Common myeloid progenitor, CD34-positive (primary cell): ENCODE measurements around the gene S100PBP.
A peak's percentile ranks its signal among the peaks of the same experiment; 100 is the strongest.

Source experiments
- CTCF ChIA-PET: fragments of 350-600 bp; sonication (Branson Sonifier 250); formaldehyde crosslinking; loops from one replicate; lab custom pipeline; 2021; ENCODE audit warnings: antibody characterized with exemption; lab: Charles Lee
- POLR2A ChIA-PET: fragments of 350-600 bp; sonication (Branson Sonifier 250); formaldehyde crosslinking; loops from one replicate; lab custom pipeline; 2021; ENCODE audit warnings: antibody characterized with exemption; lab: Charles Lee
- DNase-seq, 3 donors: peaks; one replicate each; pipeline versions ENCODE4 v3.0.0 to v3.0.0-alpha.2; 2013
- H3K27ac ChIP-seq, 2 experiments: 1 replicate in 1 of 2; 2 replicates in 1 of 2; pipeline ENCODE4 v1.7.0; 2013; ENCODE audit warnings: inconsistent platforms in 2 of 2, low read length in 2 of 2, mild to moderate bottlenecking in 2 of 2, low read depth in 1 of 2, moderate library complexity in 1 of 2; ENCODE audit not compliant: severe bottlenecking in 2 of 2, insufficient read depth in 1 of 2, poor library complexity in 1 of 2
- H3K27me3 ChIP-seq, 5 experiments: replicated peaks in 2 of 5; 1 replicate in 3 of 5; 2 replicates in 2 of 5; pipeline versions ENCODE4 v1.6.1 to v1.7.0; 2013; ENCODE audit warnings: low read length in 4 of 5, mild to moderate bottlenecking in 2 of 5, moderate library complexity in 2 of 5, inconsistent platforms in 1 of 5; ENCODE audit not compliant: insufficient read depth in 5 of 5, control insufficient read depth in 4 of 5
- H3K36me3 ChIP-seq, 4 experiments: 1 replicate in 2 of 4; 2 replicates in 2 of 4; pipeline versions ENCODE4 v1.6.1 to v1.7.0; 2013; ENCODE audit warnings: low read length in 3 of 4, control low read depth in 1 of 4, mild to moderate bottlenecking in 1 of 4; ENCODE audit not compliant: control insufficient read depth in 4 of 4, insufficient read depth in 4 of 4
- H3K4me1 ChIP-seq, 4 experiments: 1 replicate in 3 of 4; 2 replicates in 1 of 4; pipeline versions ENCODE4 v1.6.1 to v1.7.1; 2013; ENCODE audit warnings: low read length in 3 of 4, mild to moderate bottlenecking in 3 of 4, control low read depth in 1 of 4, inconsistent platforms in 1 of 4, moderate library complexity in 1 of 4; ENCODE audit not compliant: control insufficient read depth in 4 of 4, insufficient read depth in 4 of 4; ENCODE audit errors: control extremely low read depth in 1 of 4
- H3K4me3 ChIP-seq, 7 experiments: 1 replicate in 4 of 7; 2 replicates in 3 of 7; pipeline versions ENCODE4 v1.5.1 to v1.7.0; 2013; ENCODE audit warnings: mild to moderate bottlenecking in 7 of 7, low read length in 6 of 7, moderate library complexity in 6 of 7, inconsistent platforms in 2 of 7, low read depth in 2 of 7, control low read depth in 1 of 7; ENCODE audit not compliant: insufficient read depth in 4 of 7, control insufficient read depth in 1 of 7; ENCODE audit errors: extremely low read depth in 1 of 7
- H3K9me3 ChIP-seq, 5 experiments: 1 replicate in 4 of 5; 2 replicates in 1 of 5; pipeline versions ENCODE4 v1.6.1 to v1.7.1; 2013; ENCODE audit warnings: low read length in 4 of 5, mild to moderate bottlenecking in 2 of 5, inconsistent platforms in 1 of 5, low read depth in 1 of 5, moderate library complexity in 1 of 5; ENCODE audit not compliant: control insufficient read depth in 4 of 5, insufficient read depth in 2 of 5; ENCODE audit errors: control extremely low read depth in 1 of 5
- WGBS: methylation state at CpG from one replicate; pipeline ENCODE4 v1.1.5; 2013; ENCODE audit not compliant: insufficient coverage; 5-methylcytosine and 5-hydroxymethylcytosine counted together

S100PBP gene

GRCh38 chr1:32886004-32886827 is 68.8 kb downstream of the S100PBP start, which contains the start of gene HPCA:
Gene HPCA, plus strand, starts transcription at chr1:32886491. Its CDS starts 2,408 bp downstream, at chr1:32888899.
- ChIA-PET CTCF (interaction anchor here (0.6 to 3.2 kb wide), 8 partner anchors 7 to 168 kb away, joined by 3 to 21 read pairs (median 4); no protein-coding TSS in a partner anchor), POLR2A (interaction anchor here (0.6 kb wide), 1 partner anchor 20 kb away, joined by 3 read pairs; no protein-coding TSS in a partner anchor)
- no peaks in the 10 kb centered on the region for H3K9me3 ChIP-seq
- no peak within 1 kb of the TSS for H3K27ac ChIP-seq
- peaks cover 0 to 91% (median 37%) of the 10 kb centered on the region in 5 experiments for H3K27me3 ChIP-seq
- 2% methylated on average over 52 of the region's 79 CpGs for WGBS
- peak; percentile 55 to 83 (median 81) for DNase-seq
- peak within 1 kb of the TSS in 3 of 7 experiments; percentile 8 to 19 (median 12) for H3K4me3 ChIP-seq
- H3K4me1 ChIP-seq, result peaks cover 0 to 11% (median 6%) of the 10 kb centered on the region in 4 experiments
- no peaks in the 10 kb centered on the region for H3K36me3 ChIP-seq

GRCh38 chr1:32886828-32887414 is 69.5 kb downstream of the S100PBP start:
- peak overlapping the region in 1 of 7 experiments; percentile 4 for H3K4me3 ChIP-seq
- WGBS, result 51% methylated on average over 17 of the region's 19 CpGs
- peaks cover 0 to 94% (median 34%) of the 10 kb centered on the region in 5 experiments for H3K27me3 ChIP-seq
- peaks cover 0 to 11% (median 6%) of the 10 kb centered on the region in 4 experiments for H3K4me1 ChIP-seq
- POLR2A ChIA-PET, result interaction anchor here (0.6 kb wide), 1 partner anchor 20 kb away, joined by 3 read pairs; no protein-coding TSS in a partner anchor
- no peaks in the 10 kb centered on the region for H3K9me3 ChIP-seq
- H3K27ac ChIP-seq, result no peak overlapping the region
- H3K36me3 ChIP-seq, result no peaks in the 10 kb centered on the region
- CTCF ChIA-PET, result interaction anchor here (0.6 to 3.2 kb wide), 8 partner anchors 8 to 168 kb away, joined by 3 to 21 read pairs (median 4); no protein-coding TSS in a partner anchor
- no peak for DNase-seq

- H3K27me3 ChIP-seq, result peaks cover 0 to 95% (median 41%) of the 10 kb centered on the region in 5 experiments
- no peak overlapping the region for H3K27ac ChIP-seq
- 83% methylated on average over 8 of the region's 12 CpGs for WGBS
- peaks cover 0 to 12% (median 8%) of the 10 kb centered on the region in 4 experiments for H3K4me1 ChIP-seq
- peaks cover 0 to 3% (median 0%) of the 10 kb centered on the region in 5 experiments for H3K9me3 ChIP-seq
- no peak for DNase-seq
- H3K36me3 ChIP-seq, result no peaks in the 10 kb centered on the region
- ChIA-PET CTCF (interaction anchor here (1.7 to 3.2 kb wide), 3 partner anchors 9 to 14 kb away, joined by 4 to 21 read pairs (median 5); no protein-coding TSS in a partner anchor), POLR2A (no interaction called here)
- no peak overlapping the region for H3K4me3 ChIP-seq
Observed at GRCh38 chr1:32887623-32888022, 70.2 kb downstream of the S100PBP start.

- Histone ChIP-seq H3K9me3 (peaks cover 0 to 5% (median 0%) of the 10 kb centered on the region in 5 experiments), H3K36me3 (no peaks in the 10 kb centered on the region), H3K4me1 (peaks cover 0 to 17% (median 13%) of the 10 kb centered on the region in 4 experiments), H3K27me3 (peaks cover 0 to 99% (median 42%) of the 10 kb centered on the region in 5 experiments), H3K4me3 (no peak overlapping the region), H3K27ac (no peak overlapping the region)
- 84% methylated on average over 3 of the region's 3 CpGs for WGBS
- ChIA-PET CTCF (interaction anchor here (1.7 kb wide), 1 partner anchor 9 kb away, joined by 5 read pairs; no protein-coding TSS in a partner anchor), POLR2A (no interaction called here)
- no peak for DNase-seq
Observed at GRCh38 chr1:32888134-32888533, 70.7 kb downstream of the S100PBP start.

- DNase-seq, result no peak
- Histone ChIP-seq H3K4me3 (no peak overlapping the region), H3K27ac (no peak overlapping the region), H3K27me3 (peaks cover 0 to 99% (median 42%) of the 10 kb centered on the region in 5 experiments), H3K36me3 (no peaks in the 10 kb centered on the region), H3K4me1 (peaks cover 0 to 23% (median 17%) of the 10 kb centered on the region in 4 experiments), H3K9me3 (peaks cover 0 to 5% (median 0%) of the 10 kb centered on the region in 5 experiments)
- 92% methylated on average over 23 of the region's 24 CpGs for WGBS
- ChIA-PET CTCF (interaction anchor here (1.0 to 5.2 kb wide), 8 partner anchors 8 to 166 kb away, joined by 3 to 23 read pairs (median 4); no protein-coding TSS in a partner anchor), POLR2A (no interaction called here)
Observed at GRCh38 chr1:32888677-32889420, 71.4 kb downstream of the S100PBP start.

- H3K4me3 ChIP-seq, result no peak overlapping the region
- peaks cover 0 to 98% (median 44%) of the 10 kb centered on the region in 5 experiments for H3K27me3 ChIP-seq
- H3K9me3 ChIP-seq, result peaks cover 0 to 5% (median 0%) of the 10 kb centered on the region in 5 experiments
- no peak overlapping the region for H3K27ac ChIP-seq
- 100% methylated on average over 1 of the region's 3 CpGs for WGBS
- ChIA-PET POLR2A (no interaction called here), CTCF (interaction anchor here (1.0 to 5.2 kb wide), 10 partner anchors 7 to 194 kb away, joined by 3 to 23 read pairs (median 4); no protein-coding TSS in a partner anchor)
- no peak for DNase-seq
- peaks cover 0 to 24% (median 17%) of the 10 kb centered on the region in 4 experiments for H3K4me1 ChIP-seq
- no peaks in the 10 kb centered on the region for H3K36me3 ChIP-seq
Observed at GRCh38 chr1:32889731-32890278, 72.4 kb downstream of the S100PBP start.
